Measurements from ENCODE around the gene SLC49A4.

GRCh38 chr3:122799322-122799721 lies 4.5 kb downstream of the SLC49A4 start:
- no peak for TF ChIP-seq EP300 (IDR thresholded peaks at IDR 0.05)
- TF ChIP-seq POLR2A (IDR thresholded peaks at IDR 0.05): no peak

Data from tibial nerve (tissue), 3 donors.